SK-N-MC (cell line): ENCODE measurements around the gene CFLAR.

Experiments
- EZH2 ChIP-seq: fragments of 200-600 bp; sonication (generic); IDR thresholded peaks from one replicate; pipeline ENCODE4 v1.6.1; 2017; ENCODE audit warnings: antibody characterized with exemption
- POLR2AphosphoS5 ChIP-seq: IDR thresholded peaks from 2 replicates; pipeline ENCODE4 v1.6.1; 2012; ENCODE audit warnings: mild to moderate bottlenecking, low read depth, low read length, borderline replicate concordance

DNA sequence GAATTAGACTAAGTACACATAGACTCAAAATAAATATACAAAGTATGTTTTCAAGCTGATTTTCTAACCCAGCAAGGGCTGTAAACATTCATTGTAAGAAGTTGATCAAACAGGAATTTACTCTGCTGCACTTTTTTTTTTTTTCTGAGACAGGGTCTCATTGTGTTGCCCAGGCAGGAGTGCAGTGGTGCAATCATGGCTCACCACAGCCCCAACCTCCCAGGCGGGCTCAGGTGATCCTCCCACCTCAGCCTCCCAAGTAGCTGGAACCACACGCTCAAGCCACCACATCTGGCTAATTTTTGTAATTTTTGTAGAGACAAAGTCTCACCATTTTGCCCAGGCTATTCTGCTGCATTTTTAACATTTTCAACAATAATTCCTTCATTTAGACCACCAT is 8.3 kb upstream of the CFLAR start:
- no peak for TF ChIP-seq EZH2
- no peak for TF ChIP-seq POLR2AphosphoS5
